HCT116 (cell line): ENCODE data around the gene KANK4. TPM values are rescaled to one million over a fixed set of nuclear protein-coding genes. Genes with fewer than 3 reads are reported as not detected.

ENCODE experiments used
- ATAC-seq: fragments of 200-7000 bp; cut with Tn5 transposase; 2 replicates; pipeline ENCODE4 v1.9.1; 2020; ENCODE audit warnings: mild to moderate bottlenecking, moderate library complexity
- BruUV-seq: library from RNA; stranded (reverse); fragments of 400-500 nt; replicated peaks from 2 replicates; lab custom pipeline; 2021; lab: Mats Ljungman, UMichigan
- CTCF ChIA-PET: fragments of 300-600 bp; sonication (Branson Sonifier 250); formaldehyde crosslinking; loops from one replicate; lab custom pipeline; 2021; ENCODE audit warnings: antibody characterized with exemption; lab: Charles Lee
- POLR2A ChIA-PET: fragments of 300-600, 350-600 bp; sonication (Branson Sonifier 250); formaldehyde crosslinking; loops from one replicate; lab custom pipeline; 2021; ENCODE audit warnings: antibody characterized with exemption; lab: Charles Lee
- RAD21 ChIA-PET, 2 experiments: fragments of 300-600 bp; sonication (Branson Sonifier 250); formaldehyde crosslinking; loops; one replicate each; lab custom pipeline; 2023; ENCODE audit warnings: low total read pairs in 2 of 2; ENCODE audit not compliant: uncharacterized antibody in 2 of 2, unreplicated experiment in 2 of 2, low non-redundant PET in 1 of 2; lab: Charles Lee
- DNase-seq: peaks from one replicate; pipeline ENCODE4 v3.0.0-alpha.2; 2010; ENCODE audit warnings: low read depth, low spot score
- H2AFZ ChIP-seq: fragments of 200-600 bp; shearing (Covaris generic), sonication (generic); 2 replicates; pipeline ENCODE4 v1.6.1; 2017; ENCODE audit warnings: low read depth, mixed run types, mixed read lengths, antibody characterized with exemption, low read length; ENCODE audit not compliant: poor library complexity, severe bottlenecking
- H3K27ac ChIP-seq: 2 replicates; pipeline ENCODE4 v1.5.1; 2012; ENCODE audit warnings: low read depth, low read length
- H3K27me3 ChIP-seq: fragments of 200-600 bp; sonication (generic); 2 replicates; pipeline ENCODE4 v1.6.1; 2016; ENCODE audit warnings: mixed run types, low read length, mixed read lengths; ENCODE audit not compliant: insufficient read depth
- H3K36me3 ChIP-seq, 2 experiments: fragments of 200-500 bp in 1 of 2; fragments of 200-600 bp in 1 of 2; sonication (Bioruptor generic) in 1 of 2; sonication (generic) in 1 of 2; 2 replicates each; pipeline versions ENCODE4 v1.5.1 to v1.6.1; 2014 to 2016; ENCODE audit warnings: low read length in 2 of 2, inconsistent platforms in 1 of 2, mixed read lengths in 1 of 2, mixed run types in 1 of 2; ENCODE audit not compliant: insufficient read depth in 2 of 2, control insufficient read depth in 1 of 2
- H3K4me1 ChIP-seq, 2 experiments: fragments of 200-600 bp in 1 of 2; sonication (generic) in 1 of 2; 2 replicates each; pipeline versions ENCODE4 v1.5.1 to v1.6.1; 2012 to 2017; ENCODE audit warnings: low read length in 2 of 2, inconsistent platforms in 1 of 2, mild to moderate bottlenecking in 1 of 2, mixed read lengths in 1 of 2, mixed run types in 1 of 2, moderate library complexity in 1 of 2; ENCODE audit not compliant: insufficient read depth in 2 of 2, control insufficient read depth in 1 of 2
- H3K4me2 ChIP-seq: fragments of 200-600 bp; sonication (generic); 2 replicates; pipeline ENCODE4 v1.6.1; 2017; ENCODE audit warnings: mixed run types, low read length, mixed read lengths
- H3K4me3 ChIP-seq, 2 experiments: fragments of 200-600 bp in 1 of 2; sonication (generic) in 1 of 2; replicated peaks in 1 of 2; 2 replicates each; pipeline ENCODE4 v1.5.1; 2011 to 2016; ENCODE audit warnings: low read length in 2 of 2, control low read depth in 1 of 2, low read depth in 1 of 2, mild to moderate bottlenecking in 1 of 2, mixed read lengths in 1 of 2, mixed run types in 1 of 2
- H3K79me2 ChIP-seq: fragments of 200-600 bp; sonication (generic); 2 replicates; pipeline ENCODE4 v1.6.1; 2017; ENCODE audit warnings: mild to moderate bottlenecking, mixed run types, low read length, moderate library complexity, mixed read lengths; ENCODE audit not compliant: insufficient read depth
- H3K9ac ChIP-seq: fragments of 200-600 bp; sonication (generic); 2 replicates; pipeline ENCODE4 v1.6.1; 2016; ENCODE audit warnings: low read length, mixed read lengths
- H3K9me2 ChIP-seq: fragments of 200-600 bp; sonication (generic), shearing (Covaris generic); 2 replicates; pipeline ENCODE4 v1.6.1; 2017; ENCODE audit warnings: mixed run types, mild to moderate bottlenecking, moderate library complexity; ENCODE audit not compliant: insufficient read depth
- H3K9me3 ChIP-seq, 2 experiments: fragments of 200-500 bp in 1 of 2; fragments of 200-600 bp in 1 of 2; sonication (Bioruptor generic) in 1 of 2; sonication (generic) in 1 of 2; 2 replicates each; pipeline ENCODE4 v1.6.1; 2014 to 2017; ENCODE audit warnings: low read length in 2 of 2, mixed read lengths in 2 of 2, inconsistent platforms in 1 of 2, low read depth in 1 of 2, mild to moderate bottlenecking in 1 of 2, mixed run types in 1 of 2, moderate library complexity in 1 of 2; ENCODE audit not compliant: control insufficient read depth in 1 of 2, insufficient read depth in 1 of 2
- H4K20me1 ChIP-seq: fragments of 200-600 bp; sonication (generic), shearing (Covaris generic); 2 replicates; pipeline ENCODE4 v1.6.1; 2017; ENCODE audit warnings: mixed run types, mild to moderate bottlenecking, moderate library complexity; ENCODE audit not compliant: insufficient read depth
- CBX3 ChIP-seq: IDR thresholded peaks from 2 replicates; pipeline ENCODE4 v1.6.1; 2012; ENCODE audit warnings: low read depth
- SRF ChIP-seq: IDR thresholded peaks from 2 replicates; pipeline ENCODE4 v1.6.1; 2012; ENCODE audit warnings: low read depth
- ZNF274 ChIP-seq: fragments of 200-500 bp; sonication (Bioruptor generic); IDR thresholded peaks from 2 replicates; pipeline ENCODE4 v1.6.1; 2014; ENCODE audit warnings: mild to moderate bottlenecking, low read depth, low read length, inconsistent platforms
- intact Hi-C: fragments of 100-400 bp; cut with micrococcal nuclease; formaldehyde crosslinking; loops from 2 replicates; pipeline ENCODE4 v1.10.0; 2022
- total RNA-seq: library from RNA; stranded (reverse); gene quantifications from one replicate; pipeline ENCODE4 v1.2.1, GENCODE V29; 2021; ENCODE audit not compliant: unreplicated experiment
- TF ChIP-seq, protein P1 (sequence below), 3 experiments: fragments of 200-600 bp in 1 of 3; sonication (generic) in 1 of 3; IDR thresholded peaks in 2 of 3; conservative IDR thresholded peaks in 1 of 3; 2 replicates each; pipeline ENCODE4 v1.5.1; 2012 to 2017; ENCODE audit warnings: low read depth in 2 of 3, low read length in 2 of 3, antibody characterized with exemption in 1 of 3, borderline replicate concordance in 1 of 3, control low read depth in 1 of 3, mild to moderate bottlenecking in 1 of 3, mixed read lengths in 1 of 3, mixed run types in 1 of 3, moderate library complexity in 1 of 3; ENCODE audit not compliant: insufficient read depth in 1 of 3

The KANK4 gene
- total RNA-seq, 1 experiment from 2014 or later: not detected

DNA sequence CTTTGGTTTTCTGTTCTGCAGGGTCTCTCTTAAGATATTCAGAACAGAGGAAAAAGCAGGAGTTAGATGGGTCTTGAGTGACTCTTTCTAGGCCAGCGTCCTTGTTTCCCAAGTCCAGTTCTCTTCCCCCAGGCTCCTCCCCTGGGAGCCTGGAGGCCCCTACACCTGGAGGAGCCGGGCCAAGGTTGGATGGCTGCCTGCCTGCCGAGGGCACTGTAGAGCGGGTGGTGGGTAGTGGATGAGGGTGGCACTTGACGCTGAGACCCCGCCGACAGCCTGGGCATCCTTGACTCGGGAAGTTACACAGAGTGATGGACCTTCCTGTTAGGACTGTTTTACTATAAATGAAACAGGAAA lies 17.4 kb upstream of the KANK4 start:
- DNase-seq (no peak), ATAC-seq (no peak)
- Histone ChIP-seq H3K4me1 (peaks cover 0 to 17% of the 10 kb centered on the region in 2 experiments; a peak in 2 of 4 replicates), H3K9ac (no peak overlapping the region), H3K36me3 (no peaks in the 10 kb centered on the region), H3K9me3 (no peaks in the 10 kb centered on the region), H3K4me2 (no peak overlapping the region), H3K4me3 (no peak overlapping the region), H3K79me2 (no peaks in the 10 kb centered on the region), H3K27ac (no peak overlapping the region), H2AFZ (no peak overlapping the region), H4K20me1 (no peaks in the 10 kb centered on the region), H3K27me3 (no peaks in the 10 kb centered on the region), H3K9me2 (no peaks in the 10 kb centered on the region)
- intact Hi-C loops: no loop called here
- POLR2A ChIA-PET: no interaction called here
- BruUV-seq: no TSS peak
- CTCF ChIA-PET: no interaction called here
- TF ChIP-seq CBX3 (no peak), ZNF274 (no peak)
- TF ChIP-seq, all 23 proteins: peak for 0
- RAD21 ChIA-PET: no interaction called here

DNA sequence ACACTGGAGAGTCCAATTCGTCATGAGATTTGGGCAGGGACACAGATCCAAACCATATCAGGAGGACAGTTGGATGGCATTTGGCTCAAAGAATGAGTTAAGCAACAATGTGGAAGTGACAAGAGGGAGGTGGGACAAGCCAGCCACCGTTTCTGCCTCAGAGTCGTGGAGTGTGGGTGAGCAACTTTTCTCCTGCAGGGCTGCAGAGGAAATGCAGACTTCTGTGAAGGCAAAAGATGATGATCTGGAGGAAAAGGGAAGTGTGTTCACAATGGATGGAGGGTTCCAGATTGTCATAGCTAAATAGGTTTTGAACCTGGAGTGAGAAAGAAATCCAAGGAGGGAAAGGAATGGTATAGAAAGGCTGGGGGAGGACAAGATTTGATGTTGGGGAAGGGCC lies 16.4 kb upstream of the KANK4 start:
- POLR2A ChIA-PET: no interaction called here
- RAD21 ChIA-PET: no interaction called here
- H4K20me1 ChIP-seq: no peaks in the 10 kb centered on the region
- CTCF ChIA-PET: no interaction called here
- no peaks in the 10 kb centered on the region for H3K9me2 ChIP-seq
- H3K27me3 ChIP-seq: no peaks in the 10 kb centered on the region
- no peak overlapping the region for H3K9ac ChIP-seq
- no peaks in the 10 kb centered on the region for H3K9me3 ChIP-seq
- no peak overlapping the region for H2AFZ ChIP-seq
- no TSS peak for BruUV-seq
- H3K27ac ChIP-seq: no peak overlapping the region
- TF ChIP-seq, protein P1, sequence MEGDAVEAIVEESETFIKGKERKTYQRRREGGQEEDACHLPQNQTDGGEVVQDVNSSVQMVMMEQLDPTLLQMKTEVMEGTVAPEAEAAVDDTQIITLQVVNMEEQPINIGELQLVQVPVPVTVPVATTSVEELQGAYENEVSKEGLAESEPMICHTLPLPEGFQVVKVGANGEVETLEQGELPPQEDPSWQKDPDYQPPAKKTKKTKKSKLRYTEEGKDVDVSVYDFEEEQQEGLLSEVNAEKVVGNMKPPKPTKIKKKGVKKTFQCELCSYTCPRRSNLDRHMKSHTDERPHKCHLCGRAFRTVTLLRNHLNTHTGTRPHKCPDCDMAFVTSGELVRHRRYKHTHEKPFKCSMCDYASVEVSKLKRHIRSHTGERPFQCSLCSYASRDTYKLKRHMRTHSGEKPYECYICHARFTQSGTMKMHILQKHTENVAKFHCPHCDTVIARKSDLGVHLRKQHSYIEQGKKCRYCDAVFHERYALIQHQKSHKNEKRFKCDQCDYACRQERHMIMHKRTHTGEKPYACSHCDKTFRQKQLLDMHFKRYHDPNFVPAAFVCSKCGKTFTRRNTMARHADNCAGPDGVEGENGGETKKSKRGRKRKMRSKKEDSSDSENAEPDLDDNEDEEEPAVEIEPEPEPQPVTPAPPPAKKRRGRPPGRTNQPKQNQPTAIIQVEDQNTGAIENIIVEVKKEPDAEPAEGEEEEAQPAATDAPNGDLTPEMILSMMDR (IDR thresholded peaks at IDR 0.05 in 2 of 3, conservative IDR thresholded peaks at IDR 0.05 in 1 of 3; ENCODE audit: borderline replicate concordance in 1 of 3, insufficient read depth in 1 of 3, low read depth in 2 of 3, low read length in 2 of 3): 0 out of 6 replicates have a peak, but pooled peaks of 2 of the 3 experiments have one; percentile 8 to 10
- TF ChIP-seq SRF: no peak
- TF ChIP-seq, all 23 proteins: peak for 1
- Histone ChIP-seq H3K4me2 (no peak overlapping the region), H3K79me2 (no peaks in the 10 kb centered on the region), H3K4me3 (no peak overlapping the region), H3K4me1 (peaks cover 0 to 17% of the 10 kb centered on the region in 2 experiments; a peak in 2 of 4 replicates), H3K36me3 (no peaks in the 10 kb centered on the region)
- ATAC-seq: peak; percentile 37; the same call in 1 of the 2 replicates
- no peak for DNase-seq
- intact Hi-C loops: no loop called here
